ENCODE measurements around the gene PICK1.
"Not testable (repeated sequence)": the region's sequence is repeated elsewhere in the genome, so short reads cannot be mapped to it uniquely, and the experiment has no call there.

The PICK1 gene

DNA sequence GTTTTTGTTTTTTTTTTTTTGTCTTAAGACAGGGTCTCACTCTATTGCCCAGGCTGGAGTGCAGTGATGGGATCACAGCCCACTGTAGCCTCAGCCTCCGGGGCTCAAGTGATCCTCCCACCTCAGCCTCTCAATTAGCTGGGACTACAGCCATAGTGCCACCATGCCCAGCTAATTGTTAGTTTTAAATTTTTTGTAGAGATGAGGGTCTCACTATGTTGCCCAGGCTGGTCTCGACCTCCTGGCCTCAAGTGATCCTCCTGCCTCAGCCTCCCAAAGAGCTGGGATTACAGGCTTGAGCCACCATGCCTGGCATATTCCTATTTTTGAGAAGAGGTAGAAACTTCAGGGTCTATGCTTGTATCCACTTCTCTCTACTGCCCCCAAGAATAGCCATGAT, 61.5 kb downstream of the PICK1 start:
- DNase-seq: not testable (repeated sequence)

DNA sequence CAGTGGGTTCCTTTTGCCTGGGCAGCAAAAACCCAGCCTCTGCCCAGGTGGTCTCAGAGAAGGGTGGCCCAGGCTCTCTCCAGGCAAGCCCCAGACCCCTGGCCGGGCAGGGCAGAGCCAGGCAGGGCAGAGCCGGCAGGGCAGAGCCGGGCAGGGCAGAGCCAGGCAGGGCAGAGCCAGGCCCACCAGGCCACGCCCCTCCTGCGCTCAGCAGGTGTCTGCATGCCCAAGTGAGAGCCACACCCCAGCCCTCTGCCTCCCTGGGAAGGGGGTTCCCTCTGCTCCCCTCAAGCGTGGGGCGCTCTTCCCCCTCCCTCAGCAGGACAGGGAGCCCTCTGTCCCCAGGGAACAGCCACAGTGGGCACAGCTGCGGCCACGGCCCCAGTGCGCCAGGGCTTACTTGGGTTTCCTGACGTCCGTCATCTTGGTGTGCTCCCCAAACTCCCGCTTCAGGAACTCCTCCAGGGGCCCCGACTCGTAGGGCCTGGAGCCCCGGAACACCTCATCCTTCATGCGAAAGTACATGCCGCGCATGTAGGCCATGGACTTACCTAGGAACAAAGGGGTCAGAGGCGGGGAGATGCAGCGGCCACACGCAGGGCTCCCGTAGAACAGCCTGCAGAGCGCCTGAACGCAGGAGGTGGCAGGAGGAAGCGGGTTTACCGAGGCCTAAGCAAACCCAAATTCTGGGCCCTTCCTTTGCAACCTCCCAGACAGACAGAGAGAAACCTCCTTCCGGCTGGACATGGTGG, 63.3 kb downstream of the PICK1 start:
- no peak for DNase-seq

DNA sequence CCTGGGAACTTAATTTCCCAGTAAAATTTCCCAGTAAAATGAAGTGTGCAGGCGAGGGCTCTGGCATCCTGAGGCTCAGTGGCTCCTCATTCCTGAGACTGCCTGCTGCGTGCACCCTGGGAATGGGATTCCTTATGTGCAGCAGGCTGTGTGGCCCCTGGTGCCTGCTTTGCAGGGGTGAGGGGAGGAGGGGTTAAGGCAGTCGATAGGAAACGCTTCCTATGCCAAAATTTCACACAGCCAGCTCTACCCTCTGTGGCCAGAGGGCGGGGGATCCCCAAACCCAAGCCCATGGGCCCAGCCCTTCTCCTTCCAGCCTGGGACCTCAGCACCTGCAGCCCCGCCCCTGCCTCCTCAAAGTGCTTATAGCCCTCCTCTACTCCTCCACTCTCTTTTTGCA, 65.4 kb downstream of the PICK1 start:
- DNase-seq: no peak

DNA sequence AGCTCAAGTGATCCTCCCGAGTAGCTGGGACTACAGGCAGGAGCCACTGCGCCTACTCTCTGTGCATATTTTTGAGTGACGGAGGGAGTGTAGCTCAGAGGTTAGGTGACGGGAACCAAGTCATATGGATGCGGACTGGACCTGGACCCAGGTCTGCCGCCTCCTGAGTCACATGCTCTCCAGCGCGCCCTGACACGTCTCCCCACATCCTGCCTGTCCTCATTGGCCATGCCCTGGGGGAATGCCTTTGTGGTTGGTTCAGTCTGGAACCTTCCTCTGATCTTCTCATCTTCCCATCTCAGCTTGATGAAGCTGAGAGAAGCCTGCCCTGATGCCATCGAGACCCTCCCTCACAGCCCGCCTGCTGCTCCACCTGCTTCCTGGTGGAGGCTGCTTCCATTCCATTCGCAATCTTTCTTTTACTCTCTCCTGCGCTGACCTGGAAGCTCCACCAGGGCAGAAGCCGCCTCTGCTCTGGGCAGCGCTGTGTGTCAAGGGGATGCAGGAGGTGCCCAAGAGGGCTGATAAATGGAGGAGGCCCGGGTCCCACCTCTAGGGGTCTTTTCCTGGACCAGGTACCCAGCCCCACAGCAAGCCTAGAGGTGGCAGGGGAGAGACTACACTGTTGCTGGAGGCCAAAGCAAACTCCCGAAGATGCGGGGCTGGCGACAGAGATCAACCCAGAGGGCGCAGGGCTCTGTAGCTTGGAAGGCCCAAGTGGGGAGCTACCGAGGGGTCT, 67.2 kb downstream of the PICK1 start:
- DNase-seq: no peak

DNA sequence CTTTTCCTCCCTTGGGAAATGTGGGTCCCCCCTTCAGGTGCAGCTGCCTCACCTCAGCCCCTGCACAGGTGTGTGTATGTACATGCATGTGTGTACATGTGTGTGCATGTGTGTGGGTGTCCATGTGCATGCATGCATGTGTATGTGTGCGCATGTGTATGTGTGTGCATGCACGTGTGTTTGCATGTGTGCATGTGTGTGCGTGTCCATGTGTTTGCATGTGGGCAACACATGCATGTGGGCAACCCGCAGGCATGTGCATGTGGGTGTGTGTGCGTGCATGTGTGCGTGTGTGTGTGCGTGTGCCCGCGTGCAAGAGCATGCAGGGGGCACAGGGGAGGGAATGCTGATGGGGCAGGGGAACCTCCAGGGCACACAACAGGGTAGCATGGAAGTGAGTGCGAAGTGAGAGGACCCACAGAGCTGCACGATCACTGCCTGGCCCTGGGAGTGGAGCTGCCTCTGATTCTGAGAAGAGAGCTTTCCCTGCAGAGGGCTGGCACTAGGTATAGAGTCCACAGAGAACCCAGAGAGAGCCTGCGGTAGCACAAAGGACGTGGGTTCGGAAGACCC, 67.9 kb downstream of the PICK1 start:
- DNase-seq: no peak
